ENCODE results near the gene TNFRSF4.

DNA sequence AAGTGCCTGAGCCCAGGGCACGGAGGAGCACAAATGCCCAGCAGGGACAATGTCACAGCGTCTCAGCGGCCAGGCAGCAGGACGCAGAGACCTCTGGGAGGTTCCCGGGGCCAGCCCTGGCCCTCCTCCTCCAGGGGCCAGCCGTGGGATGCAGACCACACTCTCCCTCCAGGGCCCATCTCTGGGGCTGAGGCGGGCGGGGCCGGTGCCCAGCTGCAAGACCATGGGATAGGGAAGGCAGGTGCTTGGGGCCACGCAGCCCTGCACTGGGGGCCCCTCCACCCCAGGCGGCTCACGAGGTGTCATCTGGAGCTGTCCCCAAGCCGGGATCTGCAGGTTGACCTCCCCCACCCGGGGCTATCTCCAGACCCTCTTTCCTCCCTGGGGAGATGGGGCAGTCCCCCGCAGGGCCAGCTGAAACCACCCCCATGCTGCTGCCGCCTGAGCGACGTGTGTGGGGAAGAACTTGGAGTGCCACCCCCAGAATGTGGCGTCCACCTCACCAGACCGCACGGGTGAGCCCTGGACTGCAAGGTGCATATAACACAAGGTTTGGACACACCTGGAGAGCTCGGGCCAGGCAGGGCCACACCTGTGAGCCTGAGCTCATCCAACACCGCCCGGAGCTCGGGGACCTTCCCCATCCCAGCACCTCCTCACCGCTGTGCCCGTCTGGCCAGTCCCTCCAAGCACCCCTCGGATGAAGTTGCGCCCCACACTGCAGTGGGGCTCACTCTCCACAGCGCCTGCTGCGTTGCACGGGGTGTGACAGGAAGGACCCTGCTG is 44.3 kb downstream of the TNFRSF4 start:
- TF ChIP-seq, protein P1, sequence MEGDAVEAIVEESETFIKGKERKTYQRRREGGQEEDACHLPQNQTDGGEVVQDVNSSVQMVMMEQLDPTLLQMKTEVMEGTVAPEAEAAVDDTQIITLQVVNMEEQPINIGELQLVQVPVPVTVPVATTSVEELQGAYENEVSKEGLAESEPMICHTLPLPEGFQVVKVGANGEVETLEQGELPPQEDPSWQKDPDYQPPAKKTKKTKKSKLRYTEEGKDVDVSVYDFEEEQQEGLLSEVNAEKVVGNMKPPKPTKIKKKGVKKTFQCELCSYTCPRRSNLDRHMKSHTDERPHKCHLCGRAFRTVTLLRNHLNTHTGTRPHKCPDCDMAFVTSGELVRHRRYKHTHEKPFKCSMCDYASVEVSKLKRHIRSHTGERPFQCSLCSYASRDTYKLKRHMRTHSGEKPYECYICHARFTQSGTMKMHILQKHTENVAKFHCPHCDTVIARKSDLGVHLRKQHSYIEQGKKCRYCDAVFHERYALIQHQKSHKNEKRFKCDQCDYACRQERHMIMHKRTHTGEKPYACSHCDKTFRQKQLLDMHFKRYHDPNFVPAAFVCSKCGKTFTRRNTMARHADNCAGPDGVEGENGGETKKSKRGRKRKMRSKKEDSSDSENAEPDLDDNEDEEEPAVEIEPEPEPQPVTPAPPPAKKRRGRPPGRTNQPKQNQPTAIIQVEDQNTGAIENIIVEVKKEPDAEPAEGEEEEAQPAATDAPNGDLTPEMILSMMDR (IDR thresholded peaks at IDR 0.05): no peak
- TF ChIP-seq POLR2AphosphoS5 (IDR thresholded peaks at IDR 0.05) (no peak), POLR2A (IDR thresholded peaks at IDR 0.05) (no peak), EP300 (IDR thresholded peaks at IDR 0.05) (no peak)

Measured in sigmoid colon (tissue), 4 donors.